RWPE1 (cell line): Measurements from ENCODE around the gene KCNIP1.

Experiments
- CTCF ChIA-PET: fragments of 350-600 bp; sonication (Branson Sonifier 250); formaldehyde crosslinking; extraction: SDS; loops from one replicate; lab custom pipeline; 2021; lab: Yijun Ruan, JAX
- POLR2A ChIA-PET: fragments of 400-600 bp; formaldehyde crosslinking; extraction: SDS; loops from one replicate; lab custom pipeline; 2020; ENCODE audit warnings: antibody characterized with exemption; ENCODE audit not compliant: low non-redundant PET; lab: Yijun Ruan, JAX
- DNase-seq: peaks from one replicate; pipeline ENCODE4 v3.0.0; 2012; ENCODE audit warnings: low spot score
- H3K27ac ChIP-seq: fragments of 450-650 bp; 2 replicates; pipeline ENCODE4 v1.5.1; 2017
- CTCF ChIP-seq: fragments of 450-650 bp; conservative IDR thresholded peaks from 2 replicates; pipeline ENCODE4 v1.5.1; 2017; ENCODE audit warnings: low read depth, mild to moderate bottlenecking

KCNIP1 gene

GRCh38 chr5:170554521-170555267, 50.9 kb downstream of the KCNIP1 start:
- ChIA-PET CTCF (interaction anchor here (0.9 kb wide), 1 partner anchor 84 kb away, joined by 4 read pairs; no protein-coding TSS in a partner anchor), POLR2A (no interaction called here)
- H3K27ac ChIP-seq = no peak overlapping the region
- DNase-seq = no peak
- TF ChIP-seq CTCF = no peak

GRCh38 chr5:170557314-170557713, 53.5 kb downstream of the KCNIP1 start:
- no peak for TF ChIP-seq CTCF
- no peak overlapping the region for H3K27ac ChIP-seq
- DNase-seq = no peak
- CTCF ChIA-PET = interaction anchor here (0.8 kb wide), 1 partner anchor 64 kb away, joined by 3 read pairs; no protein-coding TSS in a partner anchor
- POLR2A ChIA-PET = no interaction called here

GRCh38 chr5:170559296-170559695, 55.5 kb downstream of the KCNIP1 start:
- CTCF ChIA-PET = no interaction called here
- POLR2A ChIA-PET = no interaction called here
- no peak overlapping the region for H3K27ac ChIP-seq
- TF ChIP-seq CTCF = no peak
- no peak for DNase-seq

DNA sequence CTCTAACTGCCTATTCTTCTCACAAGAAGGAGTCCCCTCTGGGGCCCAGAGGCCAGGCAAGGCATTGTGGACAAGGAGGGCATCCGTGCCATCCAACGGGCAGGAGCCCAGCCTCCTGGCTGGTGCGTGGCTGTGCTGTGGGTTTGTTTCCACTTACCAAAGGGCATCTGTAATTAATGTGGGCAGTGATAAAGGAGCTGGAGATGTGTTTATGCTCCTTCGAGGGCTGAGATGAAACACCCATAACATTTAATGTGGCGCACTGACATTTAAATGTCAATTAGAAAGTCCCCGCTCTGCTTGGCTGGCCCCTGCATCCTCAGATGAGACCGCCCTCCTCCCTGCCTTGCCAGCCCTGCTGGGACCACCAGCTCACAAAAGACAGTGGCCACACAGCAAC, 57.1 kb downstream of the KCNIP1 start:
- TF ChIP-seq CTCF = no peak
- CTCF ChIA-PET = no interaction called here

GRCh38 chr5:170562166-170562874, 58.5 kb downstream of the KCNIP1 start:
- TF ChIP-seq CTCF = no peak
- no peak for DNase-seq
- POLR2A ChIA-PET = no interaction called here
- CTCF ChIA-PET = no interaction called here
- no peak overlapping the region for H3K27ac ChIP-seq

More for the DNA sequence above, 57.1 kb downstream of the KCNIP1 start:
- POLR2A ChIA-PET = no interaction called here
- DNase-seq = no peak
- no peak overlapping the region for H3K27ac ChIP-seq

GRCh38 chr5:170562875-170563228, 59.0 kb downstream of the KCNIP1 start:
- no peak for DNase-seq
- POLR2A ChIA-PET = no interaction called here
- TF ChIP-seq CTCF = no peak
- CTCF ChIA-PET = no interaction called here
- H3K27ac ChIP-seq = no peak overlapping the region
